HL-60 (cell line): ENCODE results near the gene STOML2.

ENCODE experiments used
- DNase-seq, 2 experiments: peaks; one replicate each; pipeline ENCODE4 v3.0.0-alpha.2; 2010 to 2020; ENCODE audit warnings: low read depth in 1 of 2, low spot score in 1 of 2
- H3K27ac ChIP-seq: fragments of 250-450 bp; sonication (Bioruptor Pico); replicated peaks from 2 replicates; pipeline ENCODE4 v1.5.1; 2020; ENCODE audit warnings: mild to moderate bottlenecking, moderate library complexity
- H3K27me3 ChIP-seq: fragments of 250-450 bp; sonication (Bioruptor Pico); 2 replicates; pipeline ENCODE4 v1.5.1; 2021; ENCODE audit warnings: mild to moderate bottlenecking, moderate library complexity; ENCODE audit not compliant: insufficient read depth, poor library complexity, severe bottlenecking
- H3K4me3 ChIP-seq: replicated peaks from 2 replicates; pipeline ENCODE4 v1.5.1; 2011; ENCODE audit warnings: mild to moderate bottlenecking, control low read depth, low read length; ENCODE audit not compliant: insufficient read depth
- GABPA ChIP-seq: IDR thresholded peaks from 2 replicates; pipeline ENCODE4 v1.6.1; 2012; ENCODE audit warnings: low read depth
- POLR2AphosphoS5 ChIP-seq: IDR thresholded peaks from 2 replicates; pipeline ENCODE4 v1.6.1; 2012; ENCODE audit warnings: low read depth
- SPI1 ChIP-seq: IDR thresholded peaks from 2 replicates; pipeline ENCODE4 v1.6.1; 2012; ENCODE audit warnings: low read depth, mild to moderate bottlenecking, borderline replicate concordance
- TF ChIP-seq, protein P1 (sequence below): IDR thresholded peaks from 2 replicates; pipeline ENCODE4 v1.6.1; 2012; ENCODE audit warnings: low read depth; ENCODE audit not compliant: insufficient replicate concordance
- TF ChIP-seq, protein P2 (sequence below): IDR thresholded peaks from one replicate; pipeline ENCODE4 v1.5.1; 2011; ENCODE audit warnings: low read length, control low read depth, inconsistent platforms; ENCODE audit not compliant: insufficient read depth

STOML2 gene

DNA sequence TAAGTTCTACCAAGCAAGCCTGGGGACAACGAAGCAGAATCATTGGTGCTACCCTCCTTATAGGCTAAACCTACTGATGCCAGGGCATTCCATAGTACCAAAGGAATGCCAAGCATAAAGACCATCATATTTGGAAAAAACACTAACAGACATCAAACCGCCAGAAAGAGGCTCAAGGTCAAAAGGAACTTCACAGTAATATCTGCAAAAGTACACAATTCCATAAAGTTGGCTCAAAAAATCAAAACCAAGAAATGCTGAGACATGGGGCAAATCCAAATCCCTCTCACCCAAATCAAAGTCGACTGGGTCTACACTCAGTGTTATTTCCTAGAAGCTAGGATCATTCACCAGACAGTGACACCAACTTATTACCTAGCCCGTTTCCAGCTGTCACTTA, 33.9 kb downstream of the STOML2 start:
- no peaks in the 10 kb centered on the region for H3K27me3 ChIP-seq
- TF ChIP-seq, protein P1, sequence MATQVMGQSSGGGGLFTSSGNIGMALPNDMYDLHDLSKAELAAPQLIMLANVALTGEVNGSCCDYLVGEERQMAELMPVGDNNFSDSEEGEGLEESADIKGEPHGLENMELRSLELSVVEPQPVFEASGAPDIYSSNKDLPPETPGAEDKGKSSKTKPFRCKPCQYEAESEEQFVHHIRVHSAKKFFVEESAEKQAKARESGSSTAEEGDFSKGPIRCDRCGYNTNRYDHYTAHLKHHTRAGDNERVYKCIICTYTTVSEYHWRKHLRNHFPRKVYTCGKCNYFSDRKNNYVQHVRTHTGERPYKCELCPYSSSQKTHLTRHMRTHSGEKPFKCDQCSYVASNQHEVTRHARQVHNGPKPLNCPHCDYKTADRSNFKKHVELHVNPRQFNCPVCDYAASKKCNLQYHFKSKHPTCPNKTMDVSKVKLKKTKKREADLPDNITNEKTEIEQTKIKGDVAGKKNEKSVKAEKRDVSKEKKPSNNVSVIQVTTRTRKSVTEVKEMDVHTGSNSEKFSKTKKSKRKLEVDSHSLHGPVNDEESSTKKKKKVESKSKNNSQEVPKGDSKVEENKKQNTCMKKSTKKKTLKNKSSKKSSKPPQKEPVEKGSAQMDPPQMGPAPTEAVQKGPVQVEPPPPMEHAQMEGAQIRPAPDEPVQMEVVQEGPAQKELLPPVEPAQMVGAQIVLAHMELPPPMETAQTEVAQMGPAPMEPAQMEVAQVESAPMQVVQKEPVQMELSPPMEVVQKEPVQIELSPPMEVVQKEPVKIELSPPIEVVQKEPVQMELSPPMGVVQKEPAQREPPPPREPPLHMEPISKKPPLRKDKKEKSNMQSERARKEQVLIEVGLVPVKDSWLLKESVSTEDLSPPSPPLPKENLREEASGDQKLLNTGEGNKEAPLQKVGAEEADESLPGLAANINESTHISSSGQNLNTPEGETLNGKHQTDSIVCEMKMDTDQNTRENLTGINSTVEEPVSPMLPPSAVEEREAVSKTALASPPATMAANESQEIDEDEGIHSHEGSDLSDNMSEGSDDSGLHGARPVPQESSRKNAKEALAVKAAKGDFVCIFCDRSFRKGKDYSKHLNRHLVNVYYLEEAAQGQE, result no peak
- TF ChIP-seq, protein P2, sequence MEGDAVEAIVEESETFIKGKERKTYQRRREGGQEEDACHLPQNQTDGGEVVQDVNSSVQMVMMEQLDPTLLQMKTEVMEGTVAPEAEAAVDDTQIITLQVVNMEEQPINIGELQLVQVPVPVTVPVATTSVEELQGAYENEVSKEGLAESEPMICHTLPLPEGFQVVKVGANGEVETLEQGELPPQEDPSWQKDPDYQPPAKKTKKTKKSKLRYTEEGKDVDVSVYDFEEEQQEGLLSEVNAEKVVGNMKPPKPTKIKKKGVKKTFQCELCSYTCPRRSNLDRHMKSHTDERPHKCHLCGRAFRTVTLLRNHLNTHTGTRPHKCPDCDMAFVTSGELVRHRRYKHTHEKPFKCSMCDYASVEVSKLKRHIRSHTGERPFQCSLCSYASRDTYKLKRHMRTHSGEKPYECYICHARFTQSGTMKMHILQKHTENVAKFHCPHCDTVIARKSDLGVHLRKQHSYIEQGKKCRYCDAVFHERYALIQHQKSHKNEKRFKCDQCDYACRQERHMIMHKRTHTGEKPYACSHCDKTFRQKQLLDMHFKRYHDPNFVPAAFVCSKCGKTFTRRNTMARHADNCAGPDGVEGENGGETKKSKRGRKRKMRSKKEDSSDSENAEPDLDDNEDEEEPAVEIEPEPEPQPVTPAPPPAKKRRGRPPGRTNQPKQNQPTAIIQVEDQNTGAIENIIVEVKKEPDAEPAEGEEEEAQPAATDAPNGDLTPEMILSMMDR, result no peak
- TF ChIP-seq POLR2AphosphoS5 (no peak), SPI1 (no peak), GABPA (no peak)
- no peak overlapping the region for H3K27ac ChIP-seq
- DNase-seq, result no peak
- H3K4me3 ChIP-seq, result no peak overlapping the region

DNA sequence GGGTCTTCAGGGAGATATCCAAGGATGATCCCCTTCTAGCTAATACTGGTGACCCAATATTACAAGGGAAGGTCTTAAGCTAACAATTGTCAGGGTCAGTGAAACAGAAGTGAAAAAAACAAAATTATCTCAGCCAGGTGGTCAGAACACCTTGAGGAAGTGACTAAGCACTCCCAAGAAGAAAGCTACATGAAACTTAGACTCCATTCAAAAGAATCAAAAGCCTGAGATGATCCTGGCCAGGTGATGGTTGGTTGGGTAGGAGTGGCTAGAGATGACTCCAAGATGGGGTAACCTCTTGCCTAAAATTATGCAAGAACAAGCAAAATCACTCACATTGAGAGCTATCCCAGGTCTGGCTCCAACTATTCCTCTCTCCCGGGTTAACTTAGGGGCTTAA, 35.9 kb downstream of the STOML2 start:
- Histone ChIP-seq H3K4me3 (no peak overlapping the region), H3K27me3 (no peaks in the 10 kb centered on the region), H3K27ac (no peak overlapping the region)
- DNase-seq, result no peak
- no peak for TF ChIP-seq GABPA
- TF ChIP-seq, protein P1, result no peak
- TF ChIP-seq SPI1, result no peak
- no peak for TF ChIP-seq POLR2AphosphoS5
- TF ChIP-seq, protein P2, result no peak

DNA sequence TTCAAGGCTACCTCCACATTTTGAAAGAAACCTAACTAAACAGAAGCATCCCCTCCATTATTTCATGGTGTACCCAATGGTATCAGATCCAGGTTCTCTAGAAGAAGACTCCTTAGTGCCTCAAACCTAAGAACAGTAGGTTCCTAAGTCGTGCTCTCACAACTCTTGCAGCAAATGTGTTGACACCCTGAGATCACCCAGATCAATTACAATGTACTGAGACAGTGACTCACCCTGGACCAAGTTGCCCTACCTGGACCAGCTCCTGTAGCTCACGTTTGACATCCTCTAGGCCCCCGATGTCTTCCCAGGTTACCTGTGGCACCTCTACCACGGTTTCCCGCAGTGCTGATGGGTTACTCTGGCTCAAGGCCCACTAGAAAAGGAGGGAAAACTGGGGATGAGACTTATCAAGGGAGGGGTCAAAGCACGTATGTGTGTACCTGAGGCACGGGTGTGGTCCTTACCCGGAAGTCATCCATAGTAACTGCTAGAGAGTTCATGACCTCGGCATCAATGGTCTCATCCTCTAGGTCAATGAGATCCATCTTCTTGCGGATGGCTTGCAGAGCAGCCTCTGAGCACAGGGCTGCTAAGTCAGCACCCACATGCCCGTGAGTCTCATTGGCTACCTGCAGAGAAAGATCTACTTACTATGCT, 42.3 kb downstream of the STOML2 start:
- no peak for DNase-seq
- H3K27me3 ChIP-seq, result no peaks in the 10 kb centered on the region
- no peak overlapping the region for H3K4me3 ChIP-seq
- H3K27ac ChIP-seq, result no peak overlapping the region
- TF ChIP-seq GABPA (no peak), SPI1 (no peak), POLR2AphosphoS5 (no peak)
- TF ChIP-seq, protein P2, result no peak
- TF ChIP-seq, protein P1, result no peak
